ENCODE data around the gene LASP1.

The LASP1 gene

DNA sequence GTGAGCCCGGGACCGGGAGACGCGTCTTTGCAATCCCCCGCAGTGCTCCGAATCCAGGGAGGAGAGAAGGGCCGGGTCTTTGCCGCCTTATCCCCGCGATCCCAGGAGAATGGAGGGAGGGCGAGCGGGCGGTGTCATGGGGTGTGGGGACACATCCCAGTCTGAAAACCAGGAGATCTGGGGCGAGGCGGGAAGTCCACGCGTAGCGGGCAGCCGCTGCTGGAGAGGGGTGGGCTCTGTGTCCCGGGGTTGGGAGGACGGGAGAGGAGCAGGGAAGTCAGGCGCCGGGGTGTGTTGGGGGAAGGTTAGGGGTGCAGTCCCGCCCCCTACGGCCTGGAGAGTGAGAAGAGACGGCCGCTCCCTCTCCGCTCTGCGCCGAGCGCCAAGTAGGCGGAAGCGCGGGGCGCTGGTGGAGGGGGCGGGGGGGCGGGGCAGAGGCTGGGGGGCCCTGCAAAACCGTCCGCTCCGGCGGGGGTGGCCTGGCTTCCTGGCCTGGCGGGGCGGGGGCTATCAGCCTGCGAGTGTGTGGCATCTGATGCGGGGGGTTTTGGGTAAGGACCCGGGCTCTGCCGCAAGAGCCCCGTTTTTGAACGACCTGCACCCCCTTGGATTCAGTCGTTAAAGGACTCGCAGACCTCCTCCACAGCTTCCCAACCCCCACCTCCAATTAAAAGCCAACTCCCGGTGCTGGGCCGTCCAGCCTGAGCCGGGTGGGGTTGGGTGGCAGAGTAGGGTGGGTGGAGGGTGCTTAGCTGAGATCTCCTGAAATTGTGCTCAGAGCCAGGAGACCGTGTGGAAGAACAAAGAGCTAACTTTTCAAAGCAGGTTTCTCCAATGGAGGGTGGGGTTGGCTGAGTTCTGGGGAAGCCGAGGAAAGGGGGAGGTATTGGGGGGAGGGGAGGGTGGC is 654 bp downstream of the LASP1 start:
- peak; percentile 64 for DNase-seq

DNA sequence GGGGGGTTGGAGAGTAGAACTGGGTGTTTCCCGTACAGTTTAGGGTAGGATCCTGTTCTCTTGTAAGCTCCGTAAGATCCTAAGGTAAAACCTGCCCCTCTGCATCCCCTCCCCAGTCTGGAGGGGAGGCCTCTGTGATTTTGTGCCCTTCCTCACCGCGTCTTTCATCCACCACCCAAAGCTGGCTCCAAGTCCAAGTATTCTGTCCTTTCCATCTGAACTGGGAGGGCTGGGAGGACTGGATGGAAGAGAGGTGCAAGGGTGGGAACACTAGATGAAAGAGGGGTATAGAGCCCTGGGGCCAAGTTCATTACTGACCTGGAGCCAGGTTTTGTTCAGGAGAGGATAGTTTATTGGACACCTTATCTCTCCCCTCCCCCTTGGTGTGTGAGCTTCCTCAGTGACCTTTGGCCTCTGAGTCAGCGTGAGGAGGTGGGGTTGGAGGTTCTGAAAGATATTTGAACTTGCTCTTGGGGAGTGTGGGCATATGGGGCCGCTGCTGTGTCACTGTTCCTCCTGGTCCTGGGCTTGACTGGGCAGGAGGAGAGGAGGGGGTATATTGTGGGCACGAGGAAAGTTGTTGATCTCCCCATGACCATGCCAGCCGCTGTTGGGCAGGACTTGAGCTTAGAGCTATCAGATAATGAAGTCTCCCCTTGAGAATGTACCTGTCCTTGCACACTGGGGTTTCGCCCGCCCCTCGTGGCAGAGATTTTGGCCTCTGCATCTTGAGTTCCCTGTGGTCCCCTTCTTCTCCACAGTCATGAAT is 1.6 kb downstream of the LASP1 start:
- peak; percentile 75 for DNase-seq

DNA sequence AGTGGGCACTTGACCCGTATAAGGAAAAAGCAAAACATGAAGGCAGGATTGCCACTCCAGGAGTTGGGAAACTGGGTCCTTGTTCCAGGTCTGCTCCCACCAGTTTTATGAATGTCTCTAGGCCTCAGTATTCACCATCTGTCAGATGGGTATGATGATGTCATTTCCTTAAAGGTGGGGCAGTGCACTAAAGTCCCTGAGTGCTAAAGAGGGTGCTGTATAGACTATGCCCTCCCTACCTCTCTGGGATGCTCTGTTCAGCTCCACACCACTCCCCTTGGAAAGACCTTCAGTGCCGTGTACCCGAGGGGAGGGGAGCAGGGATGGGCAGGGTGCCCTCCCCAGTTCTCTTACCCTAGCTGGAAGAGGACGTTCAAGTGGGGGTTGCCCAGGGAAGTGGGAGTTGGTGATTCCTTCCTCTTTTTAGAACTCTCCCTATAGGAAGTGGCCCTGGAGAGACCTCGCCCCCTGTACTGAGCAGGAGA is 2.2 kb downstream of the LASP1 start:
- no peak for DNase-seq

DNA sequence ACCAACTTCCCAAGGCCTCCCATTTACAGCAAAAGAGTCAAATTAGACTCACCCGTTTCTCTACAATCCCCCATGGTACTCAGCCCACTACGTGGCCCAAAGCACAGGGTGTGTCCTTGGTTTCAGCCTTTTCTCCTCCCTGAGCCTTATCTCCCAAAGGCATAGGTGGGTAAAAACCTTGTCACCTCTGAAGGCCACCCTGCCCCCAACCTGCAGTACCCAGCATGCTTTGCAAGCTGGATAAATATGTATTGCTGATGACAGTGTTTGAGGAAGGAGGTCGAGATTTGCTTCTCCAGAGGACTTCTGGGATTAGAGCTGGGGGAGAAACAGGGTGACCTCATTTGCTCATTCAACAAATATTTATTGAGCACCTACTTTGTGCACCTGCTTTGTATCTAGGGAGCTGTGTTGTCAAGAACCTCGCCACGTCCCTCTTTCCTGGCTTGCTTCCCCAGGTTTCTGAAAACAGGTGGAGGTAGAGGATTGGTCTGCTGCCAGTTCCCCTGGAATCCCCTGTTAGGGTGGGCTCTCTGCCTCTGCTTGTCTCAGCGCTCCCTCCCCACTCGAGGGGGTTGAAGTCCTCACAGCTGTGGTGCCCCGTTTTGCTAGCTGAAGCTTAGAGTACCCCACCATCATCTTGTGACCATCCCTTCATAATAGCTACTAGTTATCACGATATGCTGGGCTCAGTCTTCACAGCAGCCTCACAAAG is 3.0 kb downstream of the LASP1 start:
- no peak for DNase-seq

DNA sequence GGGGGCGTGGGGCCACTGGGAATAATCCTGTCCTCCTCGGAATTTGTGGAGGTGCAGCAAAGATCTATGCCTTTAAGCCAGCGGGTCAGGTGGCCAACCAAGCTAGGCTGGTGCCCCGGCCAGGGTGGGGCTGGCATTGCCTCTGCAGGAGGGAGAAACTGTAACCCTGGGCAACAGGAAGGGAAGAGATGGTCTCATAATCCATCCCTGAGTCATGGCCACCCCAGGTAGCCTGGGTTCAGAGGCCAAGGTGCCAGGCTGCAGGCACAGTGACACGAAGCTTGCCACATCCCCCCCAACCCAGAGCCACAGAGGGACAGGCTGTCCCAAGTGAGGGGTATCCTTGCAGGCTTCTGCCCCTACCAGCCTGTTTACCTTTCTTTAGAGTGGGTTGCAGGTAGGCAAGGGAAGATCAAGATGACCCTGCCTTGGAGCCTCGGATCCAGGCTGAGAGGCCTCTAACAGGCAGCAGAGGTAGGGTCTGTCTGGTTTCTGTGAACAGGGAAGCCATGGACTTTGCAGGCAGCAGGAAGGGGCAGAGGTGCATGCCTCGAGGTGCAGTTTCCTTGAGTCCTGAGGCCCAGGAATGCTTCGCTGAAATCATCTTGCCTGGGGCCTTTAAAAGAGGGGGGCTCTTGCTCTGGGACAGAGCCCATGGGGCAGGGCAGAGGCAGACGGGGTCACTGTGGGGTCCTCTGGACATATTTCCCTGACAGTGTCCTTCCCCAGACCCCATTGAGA is 4.0 kb downstream of the LASP1 start:
- no peak for DNase-seq

DNA sequence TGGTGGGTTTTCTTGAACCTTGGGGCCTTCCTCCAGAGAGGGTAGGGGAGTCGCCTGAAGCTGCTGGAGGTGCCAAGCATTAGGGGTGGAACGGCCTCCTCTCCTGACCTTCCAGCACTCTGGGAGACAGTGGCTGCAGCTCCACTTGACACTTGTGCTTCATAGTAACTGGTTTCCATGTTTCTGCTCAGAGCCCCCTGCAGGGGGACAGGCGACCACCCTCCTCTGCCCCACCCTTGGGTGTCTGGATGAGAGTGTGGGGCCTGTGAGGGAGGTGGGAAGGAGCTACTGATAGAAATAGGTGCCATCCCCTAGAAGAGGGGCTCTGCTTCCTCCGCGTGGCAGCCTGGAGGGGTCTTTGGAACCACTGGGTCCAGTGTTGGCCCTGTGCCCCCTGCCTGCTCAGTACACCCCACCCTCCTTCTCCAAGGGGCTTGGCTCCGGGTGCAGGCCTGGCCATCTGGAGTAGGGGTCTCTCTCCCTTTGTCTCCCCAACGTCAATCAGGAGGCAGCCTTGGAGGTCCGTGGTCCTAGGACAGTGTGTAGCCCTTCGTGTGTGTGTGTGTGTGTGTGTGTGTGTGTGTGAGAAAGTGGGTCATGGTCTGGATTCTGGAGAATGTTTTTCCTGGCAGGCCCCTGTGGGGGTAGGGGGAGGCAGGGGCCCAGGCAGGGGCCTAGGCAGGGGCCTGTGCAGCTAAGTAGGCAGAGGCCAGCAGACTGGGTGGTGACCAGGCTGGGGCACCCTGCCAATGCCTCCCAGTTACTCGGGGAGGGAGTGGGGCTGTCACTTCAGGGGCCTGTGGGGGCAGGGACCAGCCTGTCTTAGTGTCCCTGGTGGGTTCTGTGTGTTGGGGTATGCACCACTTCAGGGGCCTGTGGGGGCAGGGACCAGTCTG is 4.9 kb downstream of the LASP1 start:
- peak; percentile 78 for DNase-seq

DNA sequence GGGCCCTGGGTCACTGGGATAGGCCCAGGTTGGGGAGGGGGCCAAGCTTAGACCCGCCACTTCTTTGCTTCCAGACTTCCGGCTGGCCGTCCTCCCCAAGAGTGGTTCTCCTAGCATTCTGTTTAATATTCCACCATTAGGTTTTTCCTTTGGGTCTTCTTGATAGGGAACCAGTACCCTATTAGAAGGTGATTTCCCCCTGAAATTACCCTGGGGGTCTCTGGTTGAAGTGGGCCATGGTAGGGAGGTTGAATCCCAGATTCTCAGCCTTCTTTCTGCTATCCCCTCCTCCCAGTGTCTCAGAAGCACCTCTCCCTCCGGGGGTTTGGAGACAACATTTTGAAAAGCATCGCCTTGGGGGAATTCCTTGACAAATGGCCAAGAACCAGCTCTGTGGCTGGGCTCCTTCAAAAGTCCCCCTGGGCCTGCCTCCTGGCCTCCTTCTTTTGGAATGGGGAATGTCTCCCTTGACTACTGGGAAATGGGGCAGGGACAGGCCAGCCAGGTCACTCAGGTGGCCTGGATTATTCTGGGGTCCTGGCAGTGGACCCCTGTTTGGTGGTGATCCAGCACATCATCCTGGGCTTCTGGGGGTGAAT is 5.7 kb downstream of the LASP1 start:
- DNase-seq, result peak; percentile 80

DNA sequence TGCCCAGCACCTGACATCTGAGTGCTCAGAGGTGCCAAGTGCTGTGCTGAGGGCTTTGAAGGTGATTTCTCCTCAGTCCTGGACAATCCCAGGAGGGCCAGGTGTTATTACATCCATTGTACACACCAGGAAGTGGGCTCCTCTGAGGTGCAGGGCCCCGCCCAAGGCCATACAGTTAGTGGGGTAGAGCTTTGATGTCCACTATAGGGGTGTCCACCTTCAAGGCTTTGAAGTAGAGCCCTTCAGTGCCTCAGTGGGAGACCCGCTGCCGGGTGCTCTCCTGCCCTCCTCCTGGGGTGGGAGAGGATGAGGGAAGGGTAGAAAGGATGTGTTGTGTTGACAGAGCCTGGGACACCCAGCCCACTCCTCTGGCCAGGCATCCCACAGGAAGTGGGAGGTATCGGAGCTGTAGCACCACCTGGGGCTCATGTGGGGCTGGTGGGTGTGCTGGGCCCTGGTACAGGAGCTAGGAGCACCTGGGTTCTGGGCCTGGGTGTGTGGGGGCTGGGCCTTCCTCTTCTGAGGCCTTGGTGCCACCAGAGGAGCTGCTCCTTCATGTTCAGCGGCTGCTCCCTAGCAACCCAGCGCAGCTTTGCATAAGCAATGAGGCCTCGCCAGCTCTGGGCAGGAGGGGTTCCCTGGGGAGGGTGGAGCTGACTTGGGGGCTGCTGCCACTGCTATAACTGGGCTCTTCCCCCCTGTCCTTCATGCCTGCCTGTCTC is 7.4 kb downstream of the LASP1 start:
- no peak for DNase-seq

DNA sequence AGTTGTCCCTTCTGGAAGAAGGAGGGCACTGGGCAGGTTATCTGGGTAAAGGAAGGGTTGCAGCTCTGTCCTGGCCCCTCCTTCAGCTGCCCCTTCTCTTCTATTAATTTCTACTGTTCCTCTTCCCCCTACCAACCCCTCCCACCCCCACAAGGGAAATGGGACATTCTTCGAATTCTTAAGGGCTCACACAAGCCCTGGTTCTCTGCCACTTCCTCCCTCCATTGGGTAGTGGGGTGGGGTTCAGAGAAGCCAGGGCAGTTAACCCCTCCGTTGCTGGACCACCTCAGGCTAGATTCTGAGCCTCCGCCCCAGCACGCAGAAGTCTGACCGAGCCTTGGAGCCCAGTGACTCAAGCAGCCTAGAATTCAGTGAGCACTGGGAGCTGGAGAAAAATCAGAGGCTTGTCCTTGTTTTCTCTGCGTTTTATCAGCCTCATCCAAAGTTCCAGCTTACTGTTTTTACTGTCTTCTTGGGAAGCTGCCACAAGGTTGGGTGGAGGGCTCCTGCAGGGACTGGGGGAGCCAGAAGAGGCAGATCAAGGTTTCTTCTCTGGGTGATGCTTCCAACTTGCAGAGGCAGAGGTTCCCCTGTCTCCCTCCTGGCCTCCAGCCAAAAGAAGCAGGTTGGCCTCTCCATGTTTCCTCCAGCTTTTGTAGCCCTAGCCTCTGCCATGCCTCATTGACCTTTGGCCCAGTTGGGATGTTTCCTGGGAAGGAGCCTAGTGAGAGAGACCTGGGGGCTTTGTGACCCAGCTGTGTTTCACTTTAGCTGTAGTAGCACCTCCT is 10.2 kb downstream of the LASP1 start:
- DNase-seq, result peak; percentile 96

DNA sequence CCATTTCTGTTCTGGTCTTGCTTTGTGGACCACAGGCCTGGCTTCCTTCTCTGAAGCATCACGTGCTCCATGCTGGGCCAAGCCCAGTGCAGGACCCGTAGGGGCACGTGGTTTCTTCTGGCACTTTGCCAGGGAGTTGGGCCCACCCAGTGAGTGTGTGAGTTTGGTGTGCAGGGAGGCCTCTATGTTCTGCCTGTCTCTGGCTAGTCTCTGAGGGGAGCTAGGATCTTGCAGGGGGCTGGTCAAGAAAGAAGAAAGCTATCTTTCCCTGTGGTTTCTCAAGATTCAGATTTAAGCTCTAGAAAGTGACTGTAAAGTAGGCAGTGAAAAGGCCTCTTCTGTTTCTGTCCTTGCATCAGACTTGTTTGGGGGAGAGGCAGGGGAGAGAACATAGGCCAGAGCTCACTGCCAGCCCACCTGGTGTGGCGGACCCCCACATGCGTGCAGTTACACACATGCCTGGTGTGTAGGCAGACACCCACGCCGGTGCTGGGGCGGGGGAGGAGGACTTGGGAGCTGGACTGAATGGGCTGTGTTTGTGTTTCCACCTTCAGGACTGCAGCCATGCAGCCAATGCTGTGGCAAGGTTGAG is 11.8 kb downstream of the LASP1 start:
- peak; percentile 60 for DNase-seq

DNA sequence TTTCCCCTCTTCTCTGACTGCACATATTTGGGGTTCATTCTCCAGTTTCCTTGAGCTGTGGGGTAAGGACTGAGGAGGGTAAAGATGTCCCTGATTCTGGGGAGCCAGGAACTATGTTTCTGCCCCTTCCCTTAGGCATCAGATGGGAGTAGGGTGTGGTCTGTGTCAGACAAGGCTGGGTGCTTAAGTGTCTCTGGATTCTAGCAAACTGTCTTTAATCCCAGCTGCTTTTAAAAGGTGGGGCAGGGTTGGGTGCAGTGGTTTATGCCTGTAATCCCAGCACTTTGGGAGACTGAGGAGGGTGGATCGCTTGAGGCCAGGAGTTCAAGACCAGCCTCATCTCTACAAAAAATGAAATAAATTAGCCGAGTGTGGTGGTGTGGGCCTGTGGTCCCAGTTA is 13.0 kb downstream of the LASP1 start:
- no peak for DNase-seq

DNA sequence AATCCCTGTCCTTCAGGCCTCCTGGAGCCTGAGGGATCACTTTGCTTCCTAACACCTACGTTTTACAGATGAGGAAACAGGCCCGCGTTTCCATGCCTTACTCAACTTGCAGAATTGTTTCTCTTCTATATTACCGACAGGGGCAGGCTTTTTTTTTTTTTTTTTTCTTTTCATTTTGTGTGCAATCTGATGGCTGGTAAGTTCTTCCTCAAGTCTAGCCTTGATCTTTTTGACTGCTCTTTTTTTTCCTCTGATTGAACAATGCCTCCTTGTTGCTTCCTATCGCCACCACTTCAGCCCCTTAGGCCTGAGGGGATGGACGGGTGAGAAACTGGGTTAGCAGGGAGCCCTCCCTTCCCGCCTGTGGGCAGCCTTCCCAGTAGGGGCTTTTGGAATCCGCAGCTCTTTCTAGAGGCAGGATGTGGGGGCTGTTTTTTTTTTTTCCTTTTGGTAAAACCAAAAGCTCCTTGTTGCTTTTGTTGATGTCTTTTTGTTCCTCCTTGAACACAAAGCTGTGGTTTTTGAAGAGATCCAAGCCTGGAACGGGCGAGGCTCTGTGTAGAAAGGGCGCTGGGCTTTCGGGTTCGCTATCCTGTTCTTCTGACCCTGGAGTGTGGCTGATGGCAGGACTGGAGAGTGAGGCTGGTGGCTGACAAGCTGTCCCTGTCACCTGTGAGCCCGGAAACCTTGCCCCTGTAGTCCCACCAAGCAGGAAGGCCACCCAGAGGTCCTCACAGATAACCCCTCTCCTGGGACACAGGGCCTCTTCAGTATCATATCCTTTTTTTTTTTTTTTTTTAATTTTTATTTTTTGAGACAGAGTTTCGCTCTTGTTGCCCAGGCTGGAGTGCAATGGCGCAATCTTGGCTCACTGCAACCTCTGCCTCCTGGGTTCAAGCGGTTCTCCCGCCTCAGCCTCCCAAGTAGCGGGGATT is 14.0 kb downstream of the LASP1 start:
- no peak for DNase-seq

DNA sequence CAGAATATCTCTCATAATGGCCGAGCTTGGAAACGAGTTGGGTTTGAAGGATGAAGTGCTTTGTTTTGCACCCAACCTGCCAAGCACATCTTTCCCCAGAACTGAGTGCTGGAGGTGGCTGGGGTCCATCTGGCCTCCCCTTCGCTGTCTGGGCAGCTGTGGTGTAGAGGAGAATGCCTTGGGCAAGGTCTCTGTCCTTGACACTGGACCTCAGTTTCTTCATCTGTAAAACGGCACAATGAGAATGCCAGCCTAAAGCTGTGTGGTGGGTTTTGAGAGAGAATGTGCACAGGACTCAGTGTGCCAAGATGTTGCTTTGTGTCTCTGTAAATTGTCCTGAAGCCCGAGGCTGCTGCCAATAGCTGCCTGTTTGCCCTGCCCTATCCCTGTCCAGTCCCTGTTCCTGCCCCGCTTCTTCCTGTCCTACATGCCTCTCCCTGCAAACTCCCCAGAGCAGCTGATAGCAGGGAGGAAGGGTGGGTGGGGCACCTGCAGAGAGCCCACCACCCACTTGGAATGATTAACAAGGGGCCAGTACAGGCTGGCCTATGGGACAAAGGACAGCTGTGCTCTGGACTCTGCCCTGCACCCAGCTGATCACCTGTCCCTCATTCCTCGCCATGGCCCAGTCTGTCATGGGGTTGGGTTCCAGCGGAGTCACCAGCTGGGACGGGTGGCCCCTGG is 15.3 kb downstream of the LASP1 start:
- DNase-seq, result no peak

DNA sequence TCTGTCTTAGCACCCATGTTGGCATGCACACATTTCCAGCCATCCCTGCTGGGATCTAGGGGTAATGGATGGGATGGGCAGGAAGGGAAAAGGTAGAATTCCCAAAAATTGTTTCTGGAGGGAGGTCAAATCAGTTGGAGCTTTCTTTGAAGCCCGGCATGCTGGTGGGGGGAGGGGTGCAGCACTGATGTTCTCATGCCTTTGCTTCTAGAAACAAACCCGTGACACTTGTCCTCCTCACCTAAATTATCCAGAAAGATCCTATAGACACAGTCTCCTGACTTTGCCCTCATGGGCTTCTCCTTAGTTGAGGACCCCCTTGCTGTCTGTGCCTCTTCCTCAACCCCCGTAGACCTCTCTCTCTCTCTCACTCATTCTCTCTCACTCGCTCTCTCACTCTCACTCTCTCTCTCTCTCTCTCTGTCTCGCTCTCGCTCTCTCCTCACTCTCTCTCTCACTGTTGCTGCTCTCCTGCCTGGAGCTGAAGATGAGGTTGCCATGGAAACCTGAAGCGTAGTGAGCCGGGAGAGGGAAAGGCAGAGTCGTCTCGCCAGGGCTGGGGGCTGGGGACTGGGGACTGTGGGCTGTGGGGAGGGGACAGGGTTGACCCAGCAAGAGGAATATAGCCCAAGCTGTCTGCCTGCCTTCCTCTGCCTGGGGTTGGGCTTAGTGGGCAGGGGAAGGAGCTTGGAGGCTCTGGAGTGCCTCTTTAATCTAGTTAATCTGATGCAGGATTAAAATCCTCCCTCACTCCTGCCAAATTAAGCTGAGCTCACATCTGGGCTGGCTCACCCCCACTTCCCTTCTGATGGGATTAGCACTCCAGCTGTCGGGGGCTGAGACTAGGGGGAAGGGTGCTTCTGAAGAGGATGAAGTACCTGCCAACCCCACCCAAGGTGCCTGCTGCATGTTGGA is 16.1 kb downstream of the LASP1 start:
- no peak for DNase-seq

DNA sequence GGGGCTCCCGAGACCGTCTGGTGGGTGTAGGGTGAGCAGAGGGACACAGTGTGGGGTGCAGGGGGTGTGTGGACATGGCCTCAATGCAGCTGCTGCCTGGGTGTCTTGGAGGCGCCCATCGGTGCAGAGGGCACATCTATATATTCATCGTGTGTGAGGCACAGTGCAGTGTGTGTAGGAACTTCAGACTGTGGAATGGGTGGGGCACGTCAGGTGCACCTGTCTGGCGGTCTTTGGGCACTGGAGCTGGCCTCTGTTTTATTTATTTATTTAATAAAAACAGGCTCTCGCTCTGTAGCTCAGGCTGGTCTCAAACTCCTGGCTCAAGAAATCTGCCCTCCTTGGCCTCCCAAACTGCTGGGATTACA is 16.8 kb downstream of the LASP1 start:
- no peak for DNase-seq

DNA sequence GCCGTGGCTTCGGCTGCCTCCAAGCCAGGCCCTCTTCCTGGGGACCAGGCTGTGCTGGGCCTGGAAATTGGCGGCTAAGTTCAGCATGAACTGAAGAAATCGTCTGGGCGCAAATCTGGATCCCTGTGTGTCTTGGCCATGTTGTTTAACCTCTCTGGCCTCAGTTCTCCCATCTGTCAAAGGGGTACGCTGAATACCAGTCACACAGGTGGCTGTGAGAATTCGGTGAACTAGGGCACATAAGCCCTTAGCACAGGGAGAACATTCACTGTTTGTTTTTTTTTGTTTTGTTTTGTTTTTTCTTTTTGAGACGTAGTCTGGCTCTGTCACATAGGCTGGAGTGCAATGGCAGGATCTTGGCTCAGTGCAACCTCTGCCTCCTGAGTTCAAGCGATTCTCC is 19.0 kb downstream of the LASP1 start:
- no peak for DNase-seq

All from fibroblast of skin of back (primary cell).